Panc1 (cell line): ENCODE data around the gene ARID1A. TPM values are rescaled to one million over a fixed set of nuclear protein-coding genes. Genes with fewer than 3 reads are reported as not detected.

Experiments
- ATAC-seq: fragments of 200-7000 bp; cut with Tn5 transposase; 2 replicates; pipeline ENCODE4 v1.9.1; 2020; ENCODE audit warnings: mild to moderate bottlenecking, moderate library complexity
- BruUV-seq: library from RNA; stranded (reverse); fragments of 400-500 nt; replicated peaks from 2 replicates; lab custom pipeline; 2021; lab: Mats Ljungman, UMichigan
- CTCF ChIA-PET: fragments of 300-600 bp; sonication (Branson Sonifier 250); formaldehyde crosslinking; loops from one replicate; lab custom pipeline; 2022; ENCODE audit warnings: antibody characterized with exemption; lab: Charles Lee
- POLR2A ChIA-PET: fragments of 300-600 bp; sonication (Branson Sonifier 250); formaldehyde crosslinking; loops from one replicate; lab custom pipeline; 2022; ENCODE audit warnings: antibody characterized with exemption; lab: Charles Lee
- DNase-seq: peaks from one replicate; pipeline ENCODE4 v3.0.0-alpha.2; 2010; ENCODE audit warnings: low read depth, low spot score
- H3K27ac ChIP-seq: 2 replicates; pipeline ENCODE4 v1.5.1; 2011; ENCODE audit warnings: mild to moderate bottlenecking, low read length, inconsistent platforms
- H3K27me3 ChIP-seq: fragments of 200-500 bp; sonication (Bioruptor generic); 2 replicates; pipeline ENCODE4 v1.6.0; 2014; ENCODE audit warnings: low read length, inconsistent platforms; ENCODE audit not compliant: control insufficient read depth, insufficient read depth
- H3K36me3 ChIP-seq: fragments of 200-500 bp; sonication (Bioruptor generic); 2 replicates; pipeline ENCODE4 v1.5.1; 2014; ENCODE audit warnings: inconsistent platforms, mild to moderate bottlenecking, low read length, moderate library complexity; ENCODE audit not compliant: control insufficient read depth, insufficient read depth
- H3K4me1 ChIP-seq: 2 replicates; pipeline ENCODE4 v1.5.1; 2011; ENCODE audit warnings: inconsistent platforms, mild to moderate bottlenecking, low read length, moderate library complexity; ENCODE audit not compliant: control insufficient read depth, insufficient read depth
- H3K4me3 ChIP-seq, 2 experiments: 2 replicates each; pipeline ENCODE4 v1.5.1; 2011 to 2012; ENCODE audit warnings: low read depth in 2 of 2, low read length in 2 of 2, mild to moderate bottlenecking in 2 of 2, inconsistent platforms in 1 of 2, moderate library complexity in 1 of 2
- H3K9me3 ChIP-seq: fragments of 200-500 bp; sonication (Bioruptor generic); 2 replicates; pipeline ENCODE4 v1.5.1; 2014; ENCODE audit warnings: low read depth, mild to moderate bottlenecking, inconsistent platforms, low read length, moderate library complexity; ENCODE audit not compliant: control insufficient read depth, insufficient read depth
- POLR2AphosphoS5 ChIP-seq: IDR thresholded peaks from 2 replicates; pipeline ENCODE4 v1.6.1; 2012; ENCODE audit warnings: mild to moderate bottlenecking, low read depth, low read length, moderate library complexity
- REST ChIP-seq, 2 experiments: IDR thresholded peaks; 2 replicates each; pipeline ENCODE4 v1.6.1; 2011 to 2012; ENCODE audit warnings: low read depth in 2 of 2, control low read depth in 1 of 2, low read length in 1 of 2, mild to moderate bottlenecking in 1 of 2, moderate library complexity in 1 of 2; ENCODE audit not compliant: insufficient read depth in 1 of 2
- SIN3A ChIP-seq: IDR thresholded peaks from 2 replicates; pipeline ENCODE4 v1.6.1; 2012; ENCODE audit warnings: low read depth, mild to moderate bottlenecking, low read length, moderate library complexity, borderline replicate concordance; ENCODE audit not compliant: insufficient read depth
- TCF7L2 ChIP-seq: IDR thresholded peaks from 2 replicates; pipeline ENCODE4 v1.6.1; 2011; ENCODE audit warnings: mild to moderate bottlenecking, low read depth, low read length, inconsistent platforms
- in situ Hi-C: cut with HindIII; loops from 2 replicates; pipeline ENCODE4 v1.10.0; 2016; ENCODE audit warnings: low sequenced_read_pairs, low pct_unique_long_range_greater_than_20kb
- intact Hi-C: fragments of 100-400 bp; cut with micrococcal nuclease; formaldehyde crosslinking; loops from one replicate; pipeline ENCODE4 v1.10.0; 2022; ENCODE audit not compliant: unreplicated experiment
- total RNA-seq: library from RNA; stranded (reverse); gene quantifications from one replicate; pipeline ENCODE4 v1.2.1, GENCODE V29; 2021; ENCODE audit not compliant: unreplicated experiment
- TF ChIP-seq, protein P1 (sequence below): fragments of 450-650 bp; IDR thresholded peaks from 2 replicates; pipeline ENCODE4 v1.5.1; 2017; ENCODE audit warnings: mild to moderate bottlenecking

Gene ARID1A
- total RNA-seq, 1 experiment from 2014 or later = 110 TPM

DNA sequence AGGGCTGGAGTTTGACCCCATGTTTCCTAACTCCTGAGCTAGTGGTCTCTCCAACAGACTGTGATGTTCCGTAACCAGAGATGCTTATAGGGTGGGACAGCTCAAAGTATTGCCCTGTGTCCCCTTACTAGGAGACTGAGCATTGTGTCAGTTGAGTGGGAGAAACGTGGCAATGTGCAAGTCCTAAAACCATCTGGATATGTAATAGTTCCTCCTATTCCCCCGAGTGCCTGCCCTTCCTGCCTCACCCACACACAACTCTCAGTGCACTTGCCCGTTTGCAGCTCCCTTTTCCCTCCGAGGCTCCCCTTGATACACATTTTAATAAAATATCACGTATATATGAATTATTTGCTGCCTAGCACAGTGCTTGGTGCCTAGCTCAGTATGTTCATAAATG, 95.3 kb downstream of the ARID1A start:
- DNase-seq (no peak), ATAC-seq (no peak)
- Histone ChIP-seq H3K4me3 (no peak overlapping the region), H3K27ac (no peak overlapping the region; the same call in 1 of the 2 replicates), H3K27me3 (no peaks in the 10 kb centered on the region), H3K4me1 (peaks cover 33% of the 10 kb centered on the region), H3K9me3 (no peaks in the 10 kb centered on the region), H3K36me3 (no peaks in the 10 kb centered on the region; the same call in 1 of the 2 replicates)
- in situ Hi-C loops = no loop called here
- TF ChIP-seq TCF7L2 (no peak), REST (IDR thresholded peaks at IDR 0.05; ENCODE audit: insufficient read depth in 1 of 2, low read depth in 2 of 2, low read length in 1 of 2) (no peak), SIN3A (no peak), POLR2AphosphoS5 (no peak)
- TF ChIP-seq, protein P1, sequence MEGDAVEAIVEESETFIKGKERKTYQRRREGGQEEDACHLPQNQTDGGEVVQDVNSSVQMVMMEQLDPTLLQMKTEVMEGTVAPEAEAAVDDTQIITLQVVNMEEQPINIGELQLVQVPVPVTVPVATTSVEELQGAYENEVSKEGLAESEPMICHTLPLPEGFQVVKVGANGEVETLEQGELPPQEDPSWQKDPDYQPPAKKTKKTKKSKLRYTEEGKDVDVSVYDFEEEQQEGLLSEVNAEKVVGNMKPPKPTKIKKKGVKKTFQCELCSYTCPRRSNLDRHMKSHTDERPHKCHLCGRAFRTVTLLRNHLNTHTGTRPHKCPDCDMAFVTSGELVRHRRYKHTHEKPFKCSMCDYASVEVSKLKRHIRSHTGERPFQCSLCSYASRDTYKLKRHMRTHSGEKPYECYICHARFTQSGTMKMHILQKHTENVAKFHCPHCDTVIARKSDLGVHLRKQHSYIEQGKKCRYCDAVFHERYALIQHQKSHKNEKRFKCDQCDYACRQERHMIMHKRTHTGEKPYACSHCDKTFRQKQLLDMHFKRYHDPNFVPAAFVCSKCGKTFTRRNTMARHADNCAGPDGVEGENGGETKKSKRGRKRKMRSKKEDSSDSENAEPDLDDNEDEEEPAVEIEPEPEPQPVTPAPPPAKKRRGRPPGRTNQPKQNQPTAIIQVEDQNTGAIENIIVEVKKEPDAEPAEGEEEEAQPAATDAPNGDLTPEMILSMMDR = no peak
- intact Hi-C loops = no loop called here
- ChIA-PET CTCF (interaction anchor here (0.6 kb wide), 1 partner anchor 121 kb away, joined by 3 read pairs; no protein-coding TSS in a partner anchor), POLR2A (no interaction called here)
- BruUV-seq = no TSS peak

DNA sequence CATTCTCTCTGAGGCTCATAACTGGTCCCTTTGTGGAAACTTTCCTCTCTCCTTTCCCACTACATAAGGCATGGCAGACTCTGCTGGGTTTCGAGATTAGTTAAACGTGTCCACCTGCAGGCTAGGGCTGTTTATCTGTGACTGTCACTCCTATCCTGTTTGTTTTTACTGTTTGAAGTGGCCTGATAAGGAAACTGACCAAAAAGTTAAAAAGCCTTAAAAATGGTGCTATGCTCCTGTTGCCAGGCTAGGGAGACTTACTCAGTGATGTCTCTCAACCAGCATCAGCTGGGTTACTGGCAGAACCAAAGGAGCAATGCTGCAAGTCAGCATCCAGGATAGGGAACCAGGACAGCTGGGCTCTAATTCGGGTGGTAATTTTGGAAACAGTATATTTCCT, 95.8 kb downstream of the ARID1A start:
- no peak for ATAC-seq
- DNase-seq = no peak
- Histone ChIP-seq H3K4me3 (no peak overlapping the region), H3K27me3 (no peaks in the 10 kb centered on the region), H3K9me3 (no peaks in the 10 kb centered on the region), H3K36me3 (no peaks in the 10 kb centered on the region; the same call in 1 of the 2 replicates), H3K27ac (no peak overlapping the region), H3K4me1 (peaks cover 29% of the 10 kb centered on the region)
- ChIA-PET POLR2A (no interaction called here), CTCF (no interaction called here)
- no peak for TF ChIP-seq TCF7L2
- no peak for TF ChIP-seq REST (IDR thresholded peaks at IDR 0.05; ENCODE audit: insufficient read depth in 1 of 2, low read depth in 2 of 2, low read length in 1 of 2)
- TF ChIP-seq POLR2AphosphoS5 = no peak
- TF ChIP-seq SIN3A = no peak
- BruUV-seq = no TSS peak
- intact Hi-C loops = no loop called here
- in situ Hi-C loops = no loop called here
